ENCODE results near the gene KCNQ2. TPM values are rescaled to one million over a fixed set of nuclear protein-coding genes. Genes with fewer than 3 reads are reported as not detected.
A peak's percentile ranks its signal among the peaks of the same experiment; 100 is the strongest.

Gene KCNQ2
- total RNA-seq, 1 donor from 2014 or later, result not detected

DNA sequence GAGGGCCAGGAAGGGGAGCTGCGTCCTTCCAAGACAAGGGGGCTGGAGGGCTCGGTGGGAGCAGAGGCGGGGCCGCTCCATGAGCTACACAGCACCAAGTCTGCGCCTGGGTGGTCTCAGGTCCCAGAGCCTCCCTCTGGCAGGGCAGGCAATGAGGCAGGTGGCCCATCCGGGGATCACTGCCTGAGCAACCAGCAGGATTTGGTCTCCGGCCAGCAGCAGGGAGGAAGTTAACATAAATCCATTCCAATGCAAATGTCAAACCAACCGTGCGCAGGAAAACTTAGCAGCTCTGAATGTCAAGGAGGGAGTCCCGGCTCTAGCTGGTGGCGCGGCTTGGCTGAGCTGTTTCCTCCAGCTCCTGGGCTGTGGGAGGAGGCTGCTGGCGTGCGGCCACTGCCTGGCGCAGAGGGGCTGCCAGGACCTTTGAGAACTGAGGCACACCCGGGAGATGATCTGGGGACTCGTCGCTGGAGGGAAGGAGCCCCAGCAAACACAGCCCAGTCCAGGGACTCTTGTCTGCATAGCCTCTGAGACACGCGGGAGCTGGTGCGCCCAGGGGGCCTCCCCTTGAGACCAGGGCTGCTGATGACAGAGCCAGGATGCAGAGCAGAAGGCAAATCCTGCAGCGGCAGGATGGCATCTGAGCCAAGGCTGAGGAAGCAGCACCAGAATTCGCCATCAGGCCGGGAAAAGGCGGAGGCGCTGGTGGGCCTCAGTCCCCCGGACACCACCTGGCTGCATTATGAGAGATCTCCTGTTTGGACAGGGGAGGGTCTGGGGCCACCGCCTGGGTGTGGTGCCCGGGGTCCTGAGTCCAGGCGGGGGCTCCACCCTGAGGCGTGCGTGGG lies 78.2 kb downstream of the KCNQ2 start:
- Histone ChIP-seq H3K4me3 (ENCODE audit: low read depth, low read length) (no peak overlapping the region), H3K36me3 (ENCODE audit: control insufficient read depth, insufficient read depth, low read length) (no peaks in the 10 kb centered on the region), H3K27me3 (ENCODE audit: control insufficient read depth, insufficient read depth, low read length) (no peaks in the 10 kb centered on the region)
- DNase-seq (ENCODE audit: low read depth) (no peak), FAIRE-seq (no peak)
- TF ChIP-seq, protein P1, sequence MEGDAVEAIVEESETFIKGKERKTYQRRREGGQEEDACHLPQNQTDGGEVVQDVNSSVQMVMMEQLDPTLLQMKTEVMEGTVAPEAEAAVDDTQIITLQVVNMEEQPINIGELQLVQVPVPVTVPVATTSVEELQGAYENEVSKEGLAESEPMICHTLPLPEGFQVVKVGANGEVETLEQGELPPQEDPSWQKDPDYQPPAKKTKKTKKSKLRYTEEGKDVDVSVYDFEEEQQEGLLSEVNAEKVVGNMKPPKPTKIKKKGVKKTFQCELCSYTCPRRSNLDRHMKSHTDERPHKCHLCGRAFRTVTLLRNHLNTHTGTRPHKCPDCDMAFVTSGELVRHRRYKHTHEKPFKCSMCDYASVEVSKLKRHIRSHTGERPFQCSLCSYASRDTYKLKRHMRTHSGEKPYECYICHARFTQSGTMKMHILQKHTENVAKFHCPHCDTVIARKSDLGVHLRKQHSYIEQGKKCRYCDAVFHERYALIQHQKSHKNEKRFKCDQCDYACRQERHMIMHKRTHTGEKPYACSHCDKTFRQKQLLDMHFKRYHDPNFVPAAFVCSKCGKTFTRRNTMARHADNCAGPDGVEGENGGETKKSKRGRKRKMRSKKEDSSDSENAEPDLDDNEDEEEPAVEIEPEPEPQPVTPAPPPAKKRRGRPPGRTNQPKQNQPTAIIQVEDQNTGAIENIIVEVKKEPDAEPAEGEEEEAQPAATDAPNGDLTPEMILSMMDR (IDR thresholded peaks at IDR 0.05; ENCODE audit: insufficient read depth, low read length, severe bottlenecking), result no peak

DNA sequence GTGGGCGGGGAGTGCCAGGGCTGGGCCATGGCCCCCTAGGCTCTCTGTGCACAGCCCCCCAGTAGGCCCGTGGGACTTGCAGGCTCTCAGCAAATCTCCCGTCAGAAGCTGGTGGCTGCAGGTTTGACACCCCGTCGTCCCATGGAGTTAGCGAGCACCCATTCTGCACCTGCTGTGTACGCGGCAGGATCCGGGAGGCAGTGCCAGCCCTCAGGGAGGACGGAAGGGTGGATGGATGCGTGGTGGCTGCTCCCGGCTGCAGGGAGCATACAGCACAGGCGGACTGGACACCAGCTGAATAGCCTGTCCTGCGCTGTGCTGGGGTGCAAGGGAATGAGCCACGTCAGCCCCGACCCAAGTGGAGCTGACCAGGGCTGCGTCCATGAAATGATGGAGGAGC lies 78.9 kb downstream of the KCNQ2 start:
- Histone ChIP-seq H3K4me3 (ENCODE audit: low read depth, low read length) (no peak overlapping the region), H3K27me3 (ENCODE audit: control insufficient read depth, insufficient read depth, low read length) (no peaks in the 10 kb centered on the region), H3K36me3 (ENCODE audit: control insufficient read depth, insufficient read depth, low read length) (no peaks in the 10 kb centered on the region)
- TF ChIP-seq, protein P1 (IDR thresholded peaks at IDR 0.05; ENCODE audit: insufficient read depth, low read length, severe bottlenecking), result no peak
- DNase-seq (ENCODE audit: low read depth) (no peak), FAIRE-seq (no peak)

DNA sequence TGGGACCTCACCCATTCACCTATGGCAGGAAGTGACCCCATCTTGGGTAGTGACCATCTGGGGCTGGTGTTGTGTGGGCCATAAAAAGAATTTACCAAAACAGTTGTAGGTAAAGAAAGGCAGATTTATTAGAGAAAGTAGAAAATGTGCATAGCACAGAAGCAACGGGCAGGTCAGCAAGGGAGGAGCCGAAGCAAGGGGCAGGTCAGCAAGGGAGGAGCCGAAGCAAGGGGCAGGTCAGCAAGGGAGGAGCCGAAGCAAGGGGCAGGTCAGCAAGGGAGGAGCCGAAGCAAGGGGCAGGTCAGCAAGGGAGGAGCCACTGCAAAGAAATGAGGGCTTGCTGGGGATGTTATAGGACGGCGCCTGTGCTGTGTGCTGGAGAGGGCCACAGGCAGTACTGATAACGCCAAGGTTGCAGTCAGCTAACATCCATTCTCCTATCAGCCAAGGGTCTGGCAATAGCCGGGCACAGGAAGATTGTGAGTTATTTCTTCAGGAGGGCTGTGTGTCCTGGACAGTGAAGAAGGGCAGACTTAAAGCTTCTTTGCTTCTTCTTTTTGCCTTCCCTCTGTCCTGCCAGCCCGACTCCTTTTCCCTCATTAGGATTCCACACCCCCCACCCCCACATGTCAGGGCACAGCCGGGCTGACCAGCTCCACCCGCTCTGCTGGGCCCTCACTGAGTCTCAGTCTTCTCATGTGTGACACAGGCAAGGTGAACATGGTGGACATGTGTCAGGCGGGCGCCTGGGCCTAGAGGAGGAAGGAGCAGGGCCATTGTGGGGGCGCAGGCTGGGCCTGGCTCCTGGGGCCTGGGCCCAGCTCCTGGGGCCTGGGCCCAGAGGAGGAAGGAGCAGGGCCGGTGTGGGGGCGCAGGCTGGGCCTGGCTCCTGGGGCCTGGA lies 79.7 kb downstream of the KCNQ2 start:
- Histone ChIP-seq H3K27me3 (ENCODE audit: control insufficient read depth, insufficient read depth, low read length) (no peaks in the 10 kb centered on the region), H3K4me3 (ENCODE audit: low read depth, low read length) (no peak overlapping the region), H3K36me3 (ENCODE audit: control insufficient read depth, insufficient read depth, low read length) (no peaks in the 10 kb centered on the region)
- no peak for FAIRE-seq
- DNase-seq (ENCODE audit: low read depth), result no peak
- TF ChIP-seq, protein P1 (IDR thresholded peaks at IDR 0.05; ENCODE audit: insufficient read depth, low read length, severe bottlenecking), result no peak

DNA sequence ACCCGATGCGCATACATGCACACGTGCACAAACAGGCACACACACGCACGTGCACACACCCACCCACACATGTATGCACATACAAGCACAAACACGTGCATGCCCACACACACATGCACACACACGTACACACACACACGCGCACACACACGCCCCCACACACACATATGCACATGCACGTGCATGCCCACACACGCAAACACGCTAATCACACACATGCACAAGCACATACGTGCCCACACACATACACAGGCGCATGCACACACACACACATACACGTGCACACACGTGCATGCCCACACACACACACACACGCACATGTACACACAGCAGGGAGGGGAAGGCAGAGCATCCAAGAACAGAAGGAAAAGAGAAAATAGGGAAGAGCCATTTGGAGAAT lies 84.5 kb downstream of the KCNQ2 start:
- H3K4me3 ChIP-seq (ENCODE audit: low read depth, low read length), result no peak overlapping the region
- TF ChIP-seq, protein P1 (IDR thresholded peaks at IDR 0.05; ENCODE audit: insufficient read depth, low read length, severe bottlenecking), result no peak
- no peaks in the 10 kb centered on the region for H3K27me3 ChIP-seq (ENCODE audit: control insufficient read depth, insufficient read depth, low read length)
- no peaks in the 10 kb centered on the region for H3K36me3 ChIP-seq (ENCODE audit: control insufficient read depth, insufficient read depth, low read length)
- DNase-seq (ENCODE audit: low read depth) (no peak), FAIRE-seq (peak; percentile 90)

DNA sequence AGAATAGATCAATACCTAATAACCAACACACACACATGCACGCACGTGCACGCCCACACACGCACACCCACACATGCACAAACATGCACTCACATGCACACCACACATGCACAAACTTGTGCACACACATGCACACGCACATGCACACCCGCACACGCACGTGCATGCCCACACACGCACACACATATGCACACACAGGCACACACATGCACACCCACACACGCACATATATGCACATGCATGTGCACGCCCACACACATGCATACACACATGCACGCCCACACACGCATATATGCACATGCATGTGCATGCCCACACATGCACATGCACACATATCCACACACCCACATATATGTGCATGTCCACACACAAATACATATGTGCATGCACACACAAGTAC lies 85.1 kb downstream of the KCNQ2 start:
- TF ChIP-seq, protein P1 (IDR thresholded peaks at IDR 0.05; ENCODE audit: insufficient read depth, low read length, severe bottlenecking), result no peak
- DNase-seq (ENCODE audit: low read depth), result no peak
- Histone ChIP-seq H3K27me3 (ENCODE audit: control insufficient read depth, insufficient read depth, low read length) (no peaks in the 10 kb centered on the region), H3K36me3 (ENCODE audit: control insufficient read depth, insufficient read depth, low read length) (no peaks in the 10 kb centered on the region), H3K4me3 (ENCODE audit: low read depth, low read length) (no peak overlapping the region)
- FAIRE-seq, result peak; percentile 86

Data from bronchial epithelial cell (primary cell).